ENCODE results near the gene PHF2.

The PHF2 gene

DNA sequence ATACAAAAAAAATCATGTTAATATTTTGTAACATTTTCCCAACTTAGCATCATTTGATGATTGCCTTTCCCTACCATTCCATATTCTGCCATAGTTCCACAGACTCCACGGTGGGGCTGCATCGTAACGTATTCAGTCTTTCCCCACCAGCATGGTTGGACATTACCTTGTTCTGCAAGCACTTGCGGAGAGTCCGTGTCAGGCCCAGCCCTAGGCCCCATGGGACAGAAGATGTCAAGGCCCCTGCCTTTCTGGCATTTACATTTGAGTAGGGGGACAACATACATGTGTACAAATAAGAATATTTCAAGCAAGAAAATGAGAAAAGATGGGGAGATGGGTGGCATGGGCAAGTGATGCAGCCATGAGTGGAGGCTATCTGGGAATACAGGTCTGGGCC, 8.2 kb upstream of the PHF2 start:
- no peak for DNase-seq (ENCODE audit: low read depth in 2 of 2)

DNA sequence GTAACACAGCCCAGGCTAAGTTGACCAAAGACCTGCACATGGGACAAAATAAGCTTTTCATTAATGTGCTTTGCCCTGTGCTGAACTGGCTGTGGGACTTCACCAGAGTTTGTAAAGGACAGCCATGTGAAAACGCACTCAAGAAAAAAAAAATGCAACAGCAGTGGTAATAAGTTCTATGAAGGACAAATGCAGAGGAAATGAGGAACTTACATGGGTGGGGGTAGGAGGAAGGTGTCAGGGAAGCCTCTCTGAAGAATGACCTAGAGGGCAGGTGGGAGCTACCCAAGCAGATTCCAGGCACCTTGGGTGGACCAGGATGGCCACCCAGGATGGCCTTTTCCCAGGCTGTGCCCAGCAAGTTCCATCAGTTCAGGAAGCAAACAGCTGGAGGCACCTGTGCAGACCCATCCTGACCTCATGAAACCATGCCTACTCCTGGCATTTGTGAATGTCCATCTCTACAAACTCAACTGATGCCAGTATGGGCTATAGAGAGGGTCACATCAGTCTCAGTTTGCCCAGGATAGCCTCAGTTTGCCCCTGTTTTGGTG, 6.7 kb upstream of the PHF2 start:
- no peak for DNase-seq (ENCODE audit: low read depth in 2 of 2)

GRCh38 chr9:93572221-93572620, 4.2 kb upstream of the PHF2 start:
- no peak for DNase-seq (ENCODE audit: low read depth in 2 of 2)

GRCh38 chr9:93572636-93573515, 3.5 kb upstream of the PHF2 start:
- DNase-seq (ENCODE audit: low read depth in 2 of 2) = no peak

DNA sequence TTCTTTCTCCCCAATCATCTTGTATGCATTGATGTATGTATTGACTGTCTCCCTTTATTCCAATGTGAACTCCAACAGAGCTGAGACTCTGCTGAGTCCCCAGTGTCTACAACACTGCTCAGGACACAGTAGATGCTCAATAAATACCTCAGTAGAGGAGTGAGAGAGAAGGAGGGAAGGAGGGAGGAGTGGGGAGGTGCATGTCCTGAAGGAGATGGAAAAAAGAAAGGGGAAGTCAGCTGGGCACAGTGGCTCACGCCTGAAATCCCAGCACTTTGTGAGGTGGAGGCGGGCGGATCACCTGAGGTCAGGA, 2.9 kb upstream of the PHF2 start:
- DNase-seq (ENCODE audit: low read depth in 2 of 2) = no peak

GRCh38 chr9:93574091-93574899, 2.1 kb upstream of the PHF2 start:
- DNase-seq (ENCODE audit: low read depth in 2 of 2) = no peak

GRCh38 chr9:93574900-93575795, 1.2 kb upstream of the PHF2 start:
- no peak for DNase-seq (ENCODE audit: low read depth in 2 of 2)

DNA sequence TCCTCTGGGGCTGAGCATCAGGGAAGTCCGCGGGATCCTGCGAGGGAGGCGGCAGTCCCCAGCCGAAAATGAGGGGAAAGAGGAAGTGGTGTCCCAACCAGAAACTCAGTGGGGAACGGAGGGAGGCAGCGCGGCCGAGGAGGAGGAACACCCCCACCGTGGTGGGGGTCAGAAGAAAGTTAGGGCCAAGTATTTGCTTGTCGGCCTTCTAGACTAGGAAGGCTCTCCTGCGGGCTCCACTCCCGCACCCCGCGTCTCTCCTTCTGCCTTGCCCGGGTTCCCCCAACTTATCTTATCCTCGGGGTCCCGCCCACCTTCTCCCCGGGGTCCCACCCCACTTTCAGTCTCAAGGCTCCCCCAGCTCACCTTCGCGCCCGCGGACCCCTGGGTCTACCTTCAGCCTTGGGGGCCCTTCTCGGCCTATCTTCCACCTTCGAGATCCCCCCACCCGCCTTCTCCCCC, 557 bp upstream of the PHF2 start:
- peak in 1 of 2 donors; percentile 31 for DNase-seq (ENCODE audit: low read depth in 2 of 2)

DNA sequence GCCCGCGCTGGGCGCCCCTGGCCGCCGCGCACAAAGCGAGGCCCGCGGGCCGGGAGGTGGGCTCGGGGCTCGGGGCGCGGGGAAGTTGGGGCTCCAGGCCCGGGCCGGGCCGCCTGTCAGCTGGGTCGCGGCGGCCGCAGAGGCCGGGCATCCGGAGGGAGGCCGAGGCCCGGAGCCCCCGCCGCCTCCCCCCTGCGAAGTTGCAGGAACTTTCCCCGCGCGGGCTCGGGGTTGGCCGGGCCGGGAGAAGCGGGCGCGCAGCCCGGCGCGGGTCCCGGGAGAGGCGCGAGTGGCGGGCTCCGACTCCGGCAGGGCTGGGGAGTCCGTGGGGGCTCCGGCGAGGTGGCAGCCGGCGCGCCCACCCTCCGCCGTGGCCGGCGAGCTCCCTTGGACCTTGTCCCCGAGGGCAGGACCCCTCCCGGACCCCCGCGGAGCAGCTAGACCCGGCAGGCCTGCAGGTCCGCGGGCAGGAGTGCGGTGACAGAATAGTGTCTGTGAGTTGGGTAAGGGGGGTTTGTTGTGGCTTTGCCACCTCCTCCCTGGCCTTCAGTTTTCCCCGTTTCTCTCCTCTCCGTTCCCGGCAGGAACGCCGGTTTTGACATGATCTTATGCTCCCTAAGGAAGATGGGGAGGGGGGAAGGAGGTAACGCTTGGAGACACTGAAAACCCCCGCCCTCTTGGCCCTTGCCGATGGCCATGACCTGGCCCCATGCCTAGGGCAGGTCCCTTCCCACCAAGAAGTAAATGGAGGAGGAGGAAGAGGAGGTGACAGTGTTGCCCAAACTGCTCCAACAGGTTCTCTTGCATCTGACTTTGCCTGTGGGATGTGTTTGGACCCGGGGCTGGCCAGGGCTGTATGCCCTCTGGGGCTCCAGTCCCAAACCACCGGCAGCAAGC, 942 bp downstream of the PHF2 start:
- no peak for DNase-seq (ENCODE audit: low read depth in 2 of 2)

DNA sequence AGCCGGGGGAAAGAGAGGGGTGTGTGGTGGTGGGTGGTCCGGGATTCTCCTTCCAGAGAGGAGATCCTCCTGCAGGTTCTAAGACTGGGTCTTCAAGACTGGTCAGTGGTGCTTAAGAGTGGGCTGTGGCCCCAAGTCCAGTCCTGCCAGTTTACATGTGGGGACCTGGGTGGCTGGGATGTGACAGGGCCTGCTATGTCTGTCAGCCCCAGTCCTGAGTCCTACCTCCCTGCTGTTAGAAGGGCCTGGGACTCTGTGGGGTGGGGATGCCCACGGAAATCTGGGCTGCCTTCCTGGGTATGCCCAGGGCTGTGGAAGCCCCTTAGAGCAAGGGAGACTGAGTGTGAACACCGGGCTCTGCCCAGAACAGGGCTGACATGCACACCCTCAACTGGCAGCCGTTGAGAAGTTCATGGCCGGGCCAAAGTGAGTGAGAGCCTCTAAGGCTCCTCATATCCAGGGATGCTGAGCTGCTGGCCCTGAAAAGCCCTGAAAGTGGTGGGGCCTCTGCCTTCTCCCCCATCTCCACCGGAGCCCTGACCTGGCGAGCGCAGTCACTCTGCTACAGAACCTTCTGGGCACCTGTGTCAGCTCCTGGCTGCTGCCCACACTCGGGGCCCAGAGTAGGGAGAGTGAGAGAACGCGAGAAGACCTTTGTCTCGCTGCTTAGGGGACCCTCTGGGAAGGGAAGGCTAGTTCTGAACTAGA, 1.7 kb downstream of the PHF2 start:
- DNase-seq (ENCODE audit: low read depth in 2 of 2) = no peak

- no peak for DNase-seq (ENCODE audit: low read depth in 2 of 2)
Measured at GRCh38 chr9:93578844-93579243, 2.5 kb downstream of the PHF2 start.

DNA sequence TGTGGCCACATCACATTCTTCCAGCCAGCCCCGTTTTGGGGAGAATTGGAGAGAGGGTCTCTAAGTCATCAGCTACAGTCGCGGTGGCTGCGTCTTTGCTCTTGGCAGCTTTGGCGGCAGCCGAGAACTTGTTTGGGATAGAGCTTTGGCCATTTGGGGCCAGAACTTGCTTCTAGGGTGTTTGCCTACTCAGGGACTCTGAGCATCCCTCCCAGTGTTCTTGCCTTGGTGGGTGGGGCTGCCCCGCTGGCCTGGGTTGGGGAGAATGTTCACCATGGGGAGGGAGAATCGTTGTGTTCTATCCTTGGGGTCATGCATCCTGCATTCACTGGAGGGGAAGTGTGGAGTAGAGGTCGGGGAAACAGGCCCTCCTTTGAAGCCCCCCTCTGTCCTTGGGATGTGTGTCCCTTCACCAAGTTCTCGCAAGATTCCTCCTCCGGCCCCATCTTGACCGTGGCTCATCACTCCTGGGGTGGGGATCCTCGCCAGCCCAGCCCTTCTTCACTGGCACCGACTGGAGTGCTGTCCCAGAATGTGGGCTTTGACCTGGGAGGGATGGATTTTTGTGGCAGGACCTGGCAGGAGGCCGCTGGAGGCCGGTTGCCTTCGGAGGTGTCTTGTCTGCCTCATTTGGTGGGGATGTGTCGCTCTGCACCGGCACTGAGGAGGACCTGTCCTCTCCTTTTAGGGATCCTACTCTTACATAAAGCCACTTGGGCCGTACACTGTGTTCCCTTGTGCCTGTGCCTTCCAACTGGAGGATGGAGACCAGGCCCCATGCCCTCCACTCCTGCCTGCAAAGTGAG, 3.5 kb downstream of the PHF2 start:
- no peak for DNase-seq (ENCODE audit: low read depth in 2 of 2)

DNA sequence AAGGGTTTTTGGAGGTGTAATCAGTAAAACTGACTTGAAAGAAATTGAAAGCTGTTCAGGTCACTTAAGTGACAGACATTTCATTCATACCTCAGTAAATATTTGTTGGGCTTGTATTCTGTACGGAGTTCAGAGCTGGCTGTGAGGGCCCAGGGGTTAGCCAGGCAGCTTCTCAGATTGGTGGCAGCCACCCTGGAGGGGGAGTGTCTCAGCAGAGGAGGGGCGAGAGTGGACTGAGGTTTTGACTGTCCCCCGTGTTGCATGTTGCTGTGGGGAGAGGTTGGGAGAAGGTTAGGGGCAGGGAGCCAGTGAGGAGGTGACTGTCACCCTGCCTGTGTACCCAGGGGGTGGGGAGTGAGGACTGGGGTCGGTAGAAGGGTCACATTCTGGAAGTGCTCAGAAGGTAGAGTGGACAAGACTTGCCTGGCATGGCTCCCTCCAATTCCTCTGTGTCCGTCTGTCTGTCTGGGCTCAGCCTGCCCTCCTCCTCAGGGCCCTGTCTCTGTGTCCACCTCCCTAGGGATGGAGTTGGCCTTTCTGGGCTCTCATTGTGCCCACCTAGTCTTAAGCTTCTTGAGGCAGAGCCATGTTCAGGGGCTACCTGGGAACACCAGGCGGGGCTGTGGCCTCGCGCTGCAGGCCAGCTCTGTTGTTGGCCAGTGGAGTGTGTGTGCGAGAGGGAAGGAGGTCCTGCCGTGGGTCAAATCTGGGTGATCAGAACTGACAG, 4.4 kb downstream of the PHF2 start:
- DNase-seq (ENCODE audit: low read depth in 2 of 2) = no peak

DNA sequence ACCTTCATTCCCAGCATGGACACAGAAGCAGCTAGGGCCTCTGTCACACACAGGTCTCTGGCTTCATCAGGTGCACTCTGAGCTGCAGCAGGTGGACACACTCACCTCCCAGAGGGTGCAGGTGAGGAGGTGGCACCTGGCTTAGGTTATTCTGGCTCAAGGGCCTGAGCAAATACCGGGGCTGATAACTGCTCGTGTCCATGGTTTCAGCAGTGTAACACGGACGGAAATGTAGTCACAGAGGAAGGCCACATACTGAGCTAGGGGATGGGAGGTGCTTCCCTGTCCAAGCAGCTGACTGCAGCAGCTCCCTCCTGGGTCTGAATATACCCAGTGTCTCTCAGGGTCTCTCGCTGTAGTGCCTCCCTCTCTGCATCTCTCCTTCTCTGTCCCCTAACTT, 5.7 kb downstream of the PHF2 start:
- DNase-seq (ENCODE audit: low read depth in 2 of 2) = no peak

GRCh38 chr9:93582550-93582949, 6.2 kb downstream of the PHF2 start:
- no peak for DNase-seq (ENCODE audit: low read depth in 2 of 2)

- DNase-seq (ENCODE audit: low read depth in 2 of 2) = no peak
Measured at GRCh38 chr9:93585259-93585658, 8.9 kb downstream of the PHF2 start.

DNA sequence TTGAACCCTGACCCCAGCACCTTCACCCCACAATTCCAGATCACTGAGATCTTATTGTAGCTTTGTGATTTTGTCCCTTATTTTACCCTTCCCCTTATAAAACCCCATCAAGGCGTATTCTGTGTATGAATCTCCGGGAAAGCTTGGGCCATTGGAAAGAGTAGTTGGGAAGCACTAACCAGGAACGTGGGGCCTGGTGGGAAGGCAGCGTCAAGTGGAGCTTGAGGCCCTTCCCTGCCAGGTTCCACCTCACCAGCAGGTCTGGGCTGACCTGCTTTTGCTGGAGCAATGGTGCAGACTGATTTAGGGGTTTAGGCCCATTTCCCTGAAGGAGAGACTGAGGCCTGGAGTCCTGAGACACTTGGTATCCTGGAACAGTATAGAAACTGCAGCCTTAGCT, 9.3 kb downstream of the PHF2 start:
- no peak for DNase-seq (ENCODE audit: low read depth in 2 of 2)

DNA sequence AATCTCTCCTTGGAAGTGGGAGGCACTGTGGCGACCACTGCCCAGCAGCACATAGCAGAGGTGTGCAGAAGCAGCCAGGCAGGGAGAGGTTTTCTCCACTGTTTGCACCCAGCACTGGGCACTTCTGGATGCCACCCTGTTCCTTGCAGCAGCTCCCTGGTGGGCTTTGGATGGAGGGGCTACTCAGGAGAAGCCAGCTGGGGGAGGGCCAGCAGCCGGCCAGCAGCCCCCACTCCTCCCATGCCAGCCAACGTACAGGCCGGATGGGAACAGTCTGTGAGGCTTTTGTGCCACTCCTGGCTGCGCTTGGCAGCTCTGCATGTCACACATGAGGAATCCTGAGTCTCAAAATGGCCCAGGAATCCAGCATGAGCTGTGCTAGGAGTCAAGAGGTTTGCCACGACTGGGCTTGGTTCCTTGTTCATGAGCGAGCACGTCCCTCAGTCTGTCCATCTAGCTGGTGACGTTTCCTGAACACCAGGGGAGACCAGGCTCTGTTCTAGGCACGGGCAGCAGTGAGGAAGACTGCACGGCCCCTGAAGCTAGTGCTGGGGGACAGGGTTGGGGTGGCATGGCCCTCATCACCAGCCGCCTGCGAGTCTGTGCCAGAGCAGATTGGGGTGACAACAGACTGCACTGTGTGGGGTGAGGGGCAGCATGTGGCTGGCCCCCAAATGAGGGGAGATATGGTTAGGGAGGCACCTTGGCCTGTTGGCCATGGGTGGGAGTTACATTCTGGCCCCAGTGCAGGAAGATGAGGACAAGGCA, 10.1 kb downstream of the PHF2 start:
- DNase-seq (ENCODE audit: low read depth in 2 of 2) = no peak

Data from activated CD8-positive, alpha-beta memory T cell treated with anti-CD3 and anti-CD28 coated beads for 4 hours (primary cell).